GM18870 (cell line): ENCODE data around the gene HMCN1.
"Not testable (repeated sequence)": the region's sequence is repeated elsewhere in the genome, so short reads cannot be mapped to it uniquely, and the experiment has no call there.

Experiments used
- ATAC-seq: cut with Tn5 transposase; IDR thresholded peaks from one replicate; pipeline ENCODE4 v1.9.1; 2021; ENCODE audit warnings: moderate library complexity; ENCODE audit not compliant: unreplicated experiment

Gene HMCN1

GRCh38 chr1:186125511-186125910 lies 391.3 kb downstream of the HMCN1 start:
- no peak for ATAC-seq

GRCh38 chr1:186129758-186130157 lies 395.6 kb downstream of the HMCN1 start:
- no peak for ATAC-seq

- no peak for ATAC-seq
Measured at GRCh38 chr1:186139115-186139514, 404.9 kb downstream of the HMCN1 start.

GRCh38 chr1:186139701-186140100 lies 405.5 kb downstream of the HMCN1 start:
- ATAC-seq: no peak

- no peak for ATAC-seq
Measured at GRCh38 chr1:186142159-186142558, 408.0 kb downstream of the HMCN1 start.

GRCh38 chr1:186142916-186143315 lies 408.7 kb downstream of the HMCN1 start:
- no peak for ATAC-seq

GRCh38 chr1:186143481-186143880 lies 409.3 kb downstream of the HMCN1 start:
- no peak for ATAC-seq

GRCh38 chr1:186144505-186144904 lies 410.3 kb downstream of the HMCN1 start:
- peak; percentile 68 for ATAC-seq

- no peak for ATAC-seq
Measured at GRCh38 chr1:186146974-186147373, 412.8 kb downstream of the HMCN1 start.

- ATAC-seq: no peak
Measured at GRCh38 chr1:186149591-186149990, 415.4 kb downstream of the HMCN1 start.

- ATAC-seq: no peak
Measured at GRCh38 chr1:186152227-186152619, 418.0 kb downstream of the HMCN1 start.

- ATAC-seq: no peak
Measured at GRCh38 chr1:186152620-186153239, 418.5 kb downstream of the HMCN1 start.

- ATAC-seq: no peak
Measured at GRCh38 chr1:186154651-186155050, 420.5 kb downstream of the HMCN1 start.

- peak; percentile 93 for ATAC-seq
Measured at GRCh38 chr1:186155594-186155993, 421.4 kb downstream of the HMCN1 start.

GRCh38 chr1:186162895-186163294 lies 428.7 kb downstream of the HMCN1 start:
- not testable (repeated sequence) for ATAC-seq

GRCh38 chr1:186164773-186165172 lies 430.6 kb downstream of the HMCN1 start:
- ATAC-seq: no peak

GRCh38 chr1:186165303-186165702 lies 431.1 kb downstream of the HMCN1 start:
- ATAC-seq: no peak

GRCh38 chr1:186167096-186167668 lies 433.0 kb downstream of the HMCN1 start:
- ATAC-seq: no peak

- no peak for ATAC-seq
Measured at GRCh38 chr1:186175588-186175987, 441.4 kb downstream of the HMCN1 start.

- peak; percentile 66 for ATAC-seq
Measured at GRCh38 chr1:186178426-186179043, 444.3 kb downstream of the HMCN1 start.

- no peak for ATAC-seq
Measured at GRCh38 chr1:186179231-186179630, 445.0 kb downstream of the HMCN1 start.

- peak; percentile 50 for ATAC-seq
Measured at GRCh38 chr1:186183219-186183618, 449.0 kb downstream of the HMCN1 start.
